HG03135 (cell line): ENCODE data around the gene AK8.

Experiments used
- ATAC-seq: cut with Tn5 transposase; IDR thresholded peaks from one replicate; pipeline ENCODE4 v1.9.1; 2021; ENCODE audit warnings: mild to moderate bottlenecking, moderate library complexity; ENCODE audit not compliant: unreplicated experiment

The AK8 gene

GRCh38 chr9:132800038-132800648 lies 77.9 kb downstream of the AK8 start:
- no peak for ATAC-seq

GRCh38 chr9:132798817-132799790 lies 79.0 kb downstream of the AK8 start:
- ATAC-seq: no peak

GRCh38 chr9:132797861-132798659 lies 80.0 kb downstream of the AK8 start:
- ATAC-seq: no peak

GRCh38 chr9:132795511-132796303 lies 82.4 kb downstream of the AK8 start:
- ATAC-seq: no peak

GRCh38 chr9:132794730-132795380 lies 83.2 kb downstream of the AK8 start:
- ATAC-seq: no peak

GRCh38 chr9:132793606-132794580 lies 84.2 kb downstream of the AK8 start:
- no peak for ATAC-seq

GRCh38 chr9:132792547-132792946 lies 85.5 kb downstream of the AK8 start:
- no peak for ATAC-seq

- no peak for ATAC-seq
Observed at GRCh38 chr9:132791699-132792240, 86.3 kb downstream of the AK8 start.

GRCh38 chr9:132789719-132790118 lies 88.4 kb downstream of the AK8 start:
- ATAC-seq: no peak

- ATAC-seq: no peak
Observed at GRCh38 chr9:132788378-132788777, 89.7 kb downstream of the AK8 start.

- no peak for ATAC-seq
Observed at GRCh38 chr9:132787748-132788159, 90.3 kb downstream of the AK8 start.

- ATAC-seq: no peak
Observed at GRCh38 chr9:132784286-132784830, 93.7 kb downstream of the AK8 start.

GRCh38 chr9:132783006-132783405 lies 95.1 kb downstream of the AK8 start:
- no peak for ATAC-seq

GRCh38 chr9:132782037-132782436 lies 96.0 kb downstream of the AK8 start:
- no peak for ATAC-seq

GRCh38 chr9:132780230-132781007 lies 97.7 kb downstream of the AK8 start:
- ATAC-seq: no peak

- ATAC-seq: no peak
Observed at GRCh38 chr9:132776891-132777290, 101.2 kb downstream of the AK8 start.

- ATAC-seq: no peak
Observed at GRCh38 chr9:132776268-132776667, 101.8 kb downstream of the AK8 start.

GRCh38 chr9:132775720-132776119 lies 102.4 kb downstream of the AK8 start:
- ATAC-seq: no peak
